Kidney glomerular epithelial cell (primary cell): Measurements from ENCODE around the gene SPRR2E.
A peak's percentile ranks its signal among the peaks of the same experiment; 100 is the strongest.
"Not testable (repeated sequence)": the region's sequence is repeated elsewhere in the genome, so short reads cannot be mapped to it uniquely, and the experiment has no call there.

Experiments
- DNase-seq: peaks from one replicate; lab custom pipeline; 2025; lab: John Stamatoyannopoulos, UW

SPRR2E gene

DNA sequence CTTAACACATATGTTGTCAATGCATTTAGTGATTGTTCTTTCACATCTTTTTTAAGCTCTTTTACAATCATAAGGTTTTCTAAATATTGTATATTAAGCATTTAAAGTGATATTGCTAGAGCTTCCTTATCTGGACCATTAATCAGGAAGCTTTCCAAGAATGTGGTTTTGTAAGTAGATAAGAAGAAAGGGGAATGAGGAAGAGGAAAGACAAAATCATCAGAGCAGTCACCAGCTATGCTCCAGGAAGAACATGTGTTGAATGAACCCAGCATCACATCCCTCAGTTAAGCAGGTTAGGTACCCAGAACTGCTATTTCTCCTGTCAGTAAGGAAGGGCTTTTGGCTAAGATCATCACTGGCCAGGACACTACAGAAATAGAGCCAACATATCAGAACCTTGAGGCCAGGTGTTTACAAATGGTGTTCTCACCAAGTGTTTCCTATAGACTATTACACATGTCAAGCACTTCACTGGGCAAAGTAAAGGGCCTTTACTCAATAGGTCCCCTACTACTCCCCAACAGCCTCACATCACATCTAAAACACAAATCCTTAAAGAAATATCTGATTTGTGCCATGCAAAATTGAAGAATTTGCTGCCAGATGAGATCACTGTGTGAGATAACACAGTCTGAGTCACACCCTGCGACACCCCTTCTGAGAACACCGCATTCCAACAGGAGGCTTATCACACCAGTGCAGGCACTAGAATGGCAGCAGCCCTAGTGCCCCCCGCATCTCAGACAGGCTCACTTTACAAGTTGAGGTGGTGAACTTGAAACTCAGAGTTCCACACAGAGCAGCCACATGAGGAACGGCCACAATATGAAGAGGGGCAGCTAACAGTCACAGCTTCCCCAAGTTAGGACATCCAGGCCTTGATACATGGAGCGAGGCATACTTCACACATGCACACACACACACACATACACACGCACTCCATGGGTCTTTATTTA lies 35.2 kb downstream of the SPRR2E start:
- peak; percentile 5 for DNase-seq

- no peak for DNase-seq
Measured at GRCh38 chr1:153058154-153058553, 36.2 kb downstream of the SPRR2E start.

DNA sequence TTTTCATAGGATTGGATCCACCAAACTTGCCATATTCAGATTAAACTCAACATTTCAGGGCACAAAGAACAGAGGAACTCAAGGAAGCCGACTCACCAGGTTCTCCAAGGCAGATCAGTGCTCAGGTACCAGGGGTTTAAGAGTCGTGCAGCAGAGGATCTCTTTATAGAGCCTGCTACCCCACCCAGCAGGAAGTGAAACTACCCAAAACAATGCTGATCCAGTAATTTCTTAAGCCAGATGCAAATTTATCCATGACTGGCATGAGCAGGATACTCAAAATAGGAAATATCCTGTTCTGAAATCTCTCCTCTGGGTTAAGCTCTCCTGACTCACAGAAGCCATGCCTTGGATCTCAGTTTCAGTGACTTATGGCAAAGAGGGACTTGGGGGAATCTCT lies 37.0 kb downstream of the SPRR2E start, which contains the start of gene SPRR2A:
Gene SPRR2A, minus strand, starts transcription at position 138 of the 400 bp plus-strand sequence. CDS start 777 bp downstream, outside the sequence.
- no peak for DNase-seq

GRCh38 chr1:153056111-153056510 lies 38.2 kb downstream of the SPRR2E start:
- DNase-seq: not testable (repeated sequence)

GRCh38 chr1:153049211-153049610 lies 45.1 kb downstream of the SPRR2E start:
- no peak for DNase-seq
